IMR-90 (cell line): ENCODE data around the gene ABCC4. TPM values are rescaled to one million over a fixed set of nuclear protein-coding genes. Genes with fewer than 3 reads are reported as not detected.
A peak's percentile ranks its signal among the peaks of the same experiment; 100 is the strongest.

Experiments used
- ATAC-seq: fragments of 200-7000 bp; cut with Tn5 transposase; 2 replicates; pipeline ENCODE4 v1.9.1; 2020; ENCODE audit warnings: low read depth, mild to moderate bottlenecking, moderate library complexity
- BruUV-seq: library from RNA; stranded (reverse); fragments of 400-500 nt; replicated peaks from 2 replicates; lab custom pipeline; 2021; lab: Mats Ljungman, UMichigan
- CTCF ChIA-PET: fragments of 300-600 bp; formaldehyde crosslinking; extraction: SDS; loops from one replicate; lab custom pipeline; 2021; ENCODE audit warnings: antibody characterized with exemption; lab: Yijun Ruan, JAX
- POLR2A ChIA-PET: fragments of 300-600 bp; sonication (Branson Sonifier 250); formaldehyde crosslinking; loops from one replicate; lab custom pipeline; 2022; ENCODE audit warnings: antibody characterized with exemption; ENCODE audit not compliant: unreplicated experiment; lab: Charles Lee
- DNase-seq: peaks from one replicate; pipeline ENCODE4 v3.0.0; 2013
- H2AFZ ChIP-seq: replicated peaks from 2 replicates; pipeline ENCODE3; 2013; ENCODE audit warnings: low read length, mild to moderate bottlenecking; ENCODE audit not compliant: poor library complexity
- H2AK5ac ChIP-seq: 2 replicates; pipeline ENCODE4 v1.6.1; 2013; ENCODE audit warnings: low read depth, low read length, inconsistent platforms
- H2AK9ac ChIP-seq: replicated peaks from 2 replicates; pipeline ENCODE3; 2013; ENCODE audit warnings: mild to moderate bottlenecking, low read depth, low read length, moderate library complexity; ENCODE audit not compliant: poor library complexity
- H2BK120ac ChIP-seq: 2 replicates; pipeline ENCODE4 v1.6.1; 2013; ENCODE audit warnings: low read depth, low read length, inconsistent platforms
- H2BK15ac ChIP-seq: 3 replicates; pipeline ENCODE4 v1.6.1; 2013; ENCODE audit warnings: low read depth, low read length, inconsistent platforms
- H2BK20ac ChIP-seq: 2 replicates; pipeline ENCODE4 v1.6.1; 2013; ENCODE audit warnings: low read depth, mild to moderate bottlenecking, inconsistent platforms, low read length, moderate library complexity
- H2BK5ac ChIP-seq: 2 replicates; pipeline ENCODE4 v1.6.1; 2013; ENCODE audit warnings: mild to moderate bottlenecking, low read depth, low read length, inconsistent platforms; ENCODE audit not compliant: poor library complexity, severe bottlenecking
- H3K14ac ChIP-seq: replicated peaks from 2 replicates; pipeline ENCODE4 v1.6.1; 2013; ENCODE audit warnings: low read depth, low read length, inconsistent platforms
- H3K18ac ChIP-seq: 2 replicates; pipeline ENCODE4 v1.6.1; 2013; ENCODE audit warnings: low read depth, low read length, control low read depth
- H3K23ac ChIP-seq: 2 replicates; pipeline ENCODE4 v1.6.1; 2013; ENCODE audit warnings: low read depth, low read length, inconsistent platforms
- H3K27ac ChIP-seq: 2 replicates; pipeline ENCODE4 v1.5.1; 2013; ENCODE audit warnings: mild to moderate bottlenecking, control low read depth, low read length; ENCODE audit not compliant: insufficient read depth
- H3K27me3 ChIP-seq: 2 replicates; pipeline ENCODE4 v1.6.1; 2013; ENCODE audit warnings: low read length; ENCODE audit not compliant: control insufficient read depth, insufficient read depth
- H3K36me3 ChIP-seq: 2 replicates; pipeline ENCODE4 v1.6.1; 2013; ENCODE audit warnings: low read length, mixed read lengths; ENCODE audit not compliant: control insufficient read depth, insufficient read depth
- H3K4ac ChIP-seq: 2 replicates; pipeline ENCODE4 v1.6.1; 2013; ENCODE audit warnings: low read depth, low read length, inconsistent platforms
- H3K4me1 ChIP-seq: 2 replicates; pipeline ENCODE4 v1.6.1; 2013; ENCODE audit warnings: low read length, mixed read lengths; ENCODE audit not compliant: control insufficient read depth, insufficient read depth
- H3K4me2 ChIP-seq: 2 replicates; pipeline ENCODE4 v1.6.1; 2013; ENCODE audit warnings: low read depth, mild to moderate bottlenecking, control low read depth, low read length, moderate library complexity
- H3K4me3 ChIP-seq: 2 replicates; pipeline ENCODE4 v1.5.1; 2013; ENCODE audit warnings: low read depth, mild to moderate bottlenecking, control low read depth, low read length, moderate library complexity; ENCODE audit not compliant: insufficient read depth
- H3K56ac ChIP-seq: 2 replicates; pipeline ENCODE4 v1.6.1; 2013; ENCODE audit warnings: low read length, inconsistent platforms; ENCODE audit not compliant: insufficient read depth; ENCODE audit errors: extremely low read depth
- H3K79me1 ChIP-seq, 2 experiments: 2 replicates each; pipeline ENCODE4 v1.6.1; 2013; ENCODE audit warnings: low read length in 2 of 2, inconsistent platforms in 1 of 2, low read depth in 1 of 2
- H3K9ac ChIP-seq: 2 replicates; pipeline ENCODE4 v1.6.1; 2013; ENCODE audit warnings: low read depth, low read length, control low read depth
- H3K9me1 ChIP-seq: 2 replicates; pipeline ENCODE4 v1.6.1; 2013; ENCODE audit warnings: low read length, inconsistent platforms; ENCODE audit not compliant: insufficient read depth
- H3K9me3 ChIP-seq: 2 replicates; pipeline ENCODE4 v1.6.1; 2013; ENCODE audit warnings: low read length; ENCODE audit not compliant: control insufficient read depth, insufficient read depth
- H4K20me1 ChIP-seq: 2 replicates; pipeline ENCODE4 v1.6.1; 2013; ENCODE audit warnings: low read length, inconsistent platforms; ENCODE audit not compliant: insufficient read depth
- H4K5ac ChIP-seq: 2 replicates; pipeline ENCODE4 v1.6.1; 2013; ENCODE audit warnings: mild to moderate bottlenecking, low read depth, low read length, control low read depth
- H4K8ac ChIP-seq, 2 experiments: 2 replicates each; pipeline ENCODE4 v1.6.1; 2013; ENCODE audit warnings: low read depth in 2 of 2, low read length in 2 of 2, control low read depth in 1 of 2, inconsistent platforms in 1 of 2
- H4K91ac ChIP-seq: 2 replicates; pipeline ENCODE4 v1.6.1; 2013; ENCODE audit warnings: low read depth, low read length, inconsistent platforms; ENCODE audit not compliant: insufficient read depth
- FOS ChIP-seq: fragments of 150-350 bp; IDR thresholded peaks from 2 replicates; pipeline ENCODE4 v1.6.1; 2016; ENCODE audit warnings: low read depth, low read length
- MAFK ChIP-seq: IDR thresholded peaks from 2 replicates; pipeline ENCODE4 v1.6.1; 2012; ENCODE audit warnings: low read depth, low read length, improper control_type of control experiment
- RAD21 ChIP-seq: IDR thresholded peaks from 2 replicates; pipeline ENCODE4 v1.6.1; 2012; ENCODE audit warnings: low read length, improper control_type of control experiment
- WGBS, 2 experiments: methylation state at CpG; one replicate each; pipeline versions ENCODE4 v1.1.5 to v1.1.7; 2013; ENCODE audit warnings: missing lambda C conversion rate in 2 of 2; ENCODE audit not compliant: insufficient read length in 1 of 2; ENCODE audit errors: extremely low coverage in 2 of 2; 5-methylcytosine and 5-hydroxymethylcytosine counted together
- dilution Hi-C: fragments of 300-500 bp; cut with HindIII; formaldehyde crosslinking; loops from one replicate; pipeline ENCODE4 v1.14.3; 2018; ENCODE audit warnings: low sequenced_read_pairs; ENCODE audit not compliant: unreplicated experiment
- in situ Hi-C: fragments of 300-500 bp; cut with MboI; formaldehyde crosslinking; loops from 3 replicates; pipeline ENCODE4 v1.14.3; 2019; ENCODE audit warnings: low sequenced_read_pairs, inconsistent platforms, mixed read lengths
- intact Hi-C: fragments of 100-400 bp; cut with micrococcal nuclease; formaldehyde crosslinking; loops from 2 replicates; pipeline ENCODE4 v1.10.0; 2022
- polyA plus RNA-seq, 3 experiments: library from polyadenylated mRNA; depleted of rRNA; stranded (reverse); fragments of >200 nt; gene quantifications; 2 replicates each; pipeline ENCODE4 v1.2.3, GENCODE V29; 2012; ENCODE audit warnings: low replicate concordance in 1 of 3
- total RNA-seq: library from RNA; depleted of rRNA; stranded (reverse); fragments of >200 nt; gene quantifications from 2 replicates; pipeline ENCODE4 v1.2.3, GENCODE V29; 2012
- TF ChIP-seq, protein P1 (sequence below): fragments of 150-350 bp; IDR thresholded peaks from 2 replicates; pipeline ENCODE4 v1.6.1; 2017; ENCODE audit warnings: mild to moderate bottlenecking, antibody characterized with exemption, low read length, low read depth

The ABCC4 gene
- total and polyA plus RNA-seq, 2 of the 4 experiments (the other 2 are of a cell fraction) = 16.6 to 41.4 TPM

DNA sequence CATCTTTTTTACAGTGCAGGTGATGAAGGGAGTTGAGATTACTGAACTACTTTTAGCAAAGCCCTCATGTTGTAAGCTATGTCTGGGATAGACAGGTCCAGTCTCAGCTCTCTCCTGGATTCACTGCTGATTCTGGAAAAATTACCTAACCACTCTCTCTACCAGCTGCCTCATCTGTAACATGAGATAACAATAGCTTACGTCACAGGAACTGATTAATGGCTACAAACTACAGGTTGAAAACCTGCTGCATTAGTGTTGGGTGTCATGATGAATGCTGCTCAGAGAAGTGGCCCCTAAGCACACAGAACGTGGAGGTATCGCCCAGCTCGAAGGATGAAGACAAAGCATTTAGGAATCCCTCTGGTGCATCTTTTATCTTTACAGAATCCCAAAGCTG lies 277.8 kb downstream of the ABCC4 start:
- no peak overlapping the region for H2BK15ac ChIP-seq
- no peak overlapping the region for H3K14ac ChIP-seq
- H3K36me3 ChIP-seq = peaks cover 11% of the 10 kb centered on the region
- H4K8ac ChIP-seq = no peak overlapping the region
- no peaks in the 10 kb centered on the region for H3K9me3 ChIP-seq
- no peak overlapping the region for H4K5ac ChIP-seq
- H3K4me1 ChIP-seq = no peaks in the 10 kb centered on the region
- intact Hi-C loops = no loop called here
- H3K79me1 ChIP-seq = 0 out of 4 replicates have a peak, but pooled peaks cover 0 to 4% of the 10 kb centered on the region in 2 experiments
- no peak overlapping the region for H4K91ac ChIP-seq
- no peak overlapping the region for H2BK5ac ChIP-seq
- no peak for ATAC-seq
- H3K4me2 ChIP-seq = no peak overlapping the region
- no peak for TF ChIP-seq MAFK
- no peak for TF ChIP-seq FOS
- TF ChIP-seq RAD21 = no peak
- TF ChIP-seq, protein P1, sequence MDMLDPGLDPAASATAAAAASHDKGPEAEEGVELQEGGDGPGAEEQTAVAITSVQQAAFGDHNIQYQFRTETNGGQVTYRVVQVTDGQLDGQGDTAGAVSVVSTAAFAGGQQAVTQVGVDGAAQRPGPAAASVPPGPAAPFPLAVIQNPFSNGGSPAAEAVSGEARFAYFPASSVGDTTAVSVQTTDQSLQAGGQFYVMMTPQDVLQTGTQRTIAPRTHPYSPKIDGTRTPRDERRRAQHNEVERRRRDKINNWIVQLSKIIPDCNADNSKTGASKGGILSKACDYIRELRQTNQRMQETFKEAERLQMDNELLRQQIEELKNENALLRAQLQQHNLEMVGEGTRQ = no peak
- ChIA-PET POLR2A (no interaction called here), CTCF (no interaction called here)
- H2BK120ac ChIP-seq = no peak overlapping the region
- no peak overlapping the region for H2AK5ac ChIP-seq
- no peak overlapping the region for H2AFZ ChIP-seq
- DNase-seq = peak; percentile 26
- H2BK20ac ChIP-seq = no peak overlapping the region
- no peaks in the 10 kb centered on the region for H3K27me3 ChIP-seq
- H3K4ac ChIP-seq = no peak overlapping the region
- H3K23ac ChIP-seq = no peak overlapping the region
- no peak overlapping the region for H2AK9ac ChIP-seq
- H3K27ac ChIP-seq = no peak overlapping the region
- dilution Hi-C loops = no loop called here
- BruUV-seq = no TSS peak
- H3K18ac ChIP-seq = no peak overlapping the region
- no peaks in the 10 kb centered on the region for H4K20me1 ChIP-seq
- in situ Hi-C loops = no loop called here
- no peak overlapping the region for H3K4me3 ChIP-seq
- no peaks in the 10 kb centered on the region; the same call in 1 of the 2 replicates for H3K9me1 ChIP-seq
- WGBS, 2 experiments = no CpG with 5 or more reads among the region's 4 CpGs
- H3K56ac ChIP-seq = no peak overlapping the region
- H3K9ac ChIP-seq = no peak overlapping the region
